HG02938 (cell line): ENCODE data around the gene IL10RB.

Source experiments
- ATAC-seq: cut with Tn5 transposase; IDR thresholded peaks from one replicate; pipeline ENCODE4 v1.9.1; 2021; ENCODE audit warnings: mild to moderate bottlenecking, moderate library complexity; ENCODE audit not compliant: unreplicated experiment

Gene IL10RB

DNA sequence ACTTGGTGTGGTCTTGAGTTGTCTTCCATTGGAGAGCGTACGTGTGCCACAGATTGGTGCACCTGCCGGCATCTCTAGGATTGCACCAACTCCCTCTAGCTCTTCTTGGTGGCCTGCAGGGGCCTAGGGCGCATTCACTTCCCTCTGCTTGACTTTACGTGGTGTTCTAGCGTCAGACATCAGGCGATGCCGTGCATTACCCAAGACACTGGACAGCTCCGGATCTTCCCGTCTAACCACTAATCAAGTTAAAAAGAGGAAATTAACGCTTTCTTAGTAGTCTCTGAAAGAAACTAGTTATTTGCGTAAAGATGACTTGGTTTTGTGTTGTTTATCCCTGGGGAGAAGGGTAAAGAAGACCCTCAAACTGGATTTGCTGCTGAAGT, 510 bp upstream of the IL10RB start:
- peak; percentile 37 for ATAC-seq

DNA sequence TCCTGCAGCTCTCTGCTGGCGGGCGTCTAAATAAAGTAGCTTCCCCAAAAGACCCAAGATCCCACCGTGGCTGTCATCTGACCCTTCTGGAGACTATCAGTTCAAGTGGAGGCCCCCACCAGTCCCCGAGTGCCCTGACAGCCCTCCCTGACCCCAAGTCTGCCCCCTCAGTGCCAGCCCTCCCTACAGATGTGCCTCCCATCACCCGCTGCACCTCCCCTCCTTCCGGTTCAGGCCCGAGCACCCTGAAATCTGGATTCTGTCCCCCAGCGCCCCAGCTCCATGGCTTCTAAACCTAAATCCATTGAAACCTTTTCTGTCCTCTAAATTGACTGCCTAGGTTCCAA, 595 bp downstream of the IL10RB start:
- no peak for ATAC-seq

DNA sequence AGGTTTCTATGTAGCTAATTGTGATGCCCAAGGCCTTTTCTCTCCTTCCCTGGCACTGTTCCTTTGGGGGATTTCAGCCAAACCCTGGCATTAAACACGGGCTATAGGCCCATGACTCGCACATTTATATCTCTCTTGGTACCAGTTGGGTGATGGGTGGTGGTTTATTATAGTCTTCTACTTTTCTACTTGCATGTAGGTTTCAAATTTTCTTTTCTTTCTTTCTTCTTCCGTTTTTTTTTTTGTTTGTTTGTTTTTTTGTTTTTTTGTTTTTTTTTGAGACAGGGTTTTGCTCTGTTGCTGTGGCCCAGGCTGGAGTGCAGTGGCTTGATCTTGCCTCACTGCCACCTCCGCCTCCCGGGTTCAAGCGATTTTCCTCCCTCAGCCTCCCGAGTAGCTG, 1.1 kb downstream of the IL10RB start:
- no peak for ATAC-seq

DNA sequence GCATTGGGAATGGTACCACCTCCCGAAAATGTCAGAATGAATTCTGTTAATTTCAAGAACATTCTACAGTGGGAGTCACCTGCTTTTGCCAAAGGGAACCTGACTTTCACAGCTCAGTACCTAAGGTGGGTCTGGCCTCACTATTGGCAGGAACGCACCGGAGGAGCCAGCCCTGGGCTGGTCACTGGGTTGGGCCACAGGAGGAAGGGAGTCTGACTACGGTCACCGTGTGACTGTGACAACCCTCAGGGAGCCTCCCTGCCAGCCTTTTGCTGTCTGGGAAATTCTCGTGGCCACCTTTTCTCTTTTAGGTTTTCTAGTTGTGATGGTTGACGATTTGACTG, 2.2 kb downstream of the IL10RB start:
- ATAC-seq = peak; percentile 10

DNA sequence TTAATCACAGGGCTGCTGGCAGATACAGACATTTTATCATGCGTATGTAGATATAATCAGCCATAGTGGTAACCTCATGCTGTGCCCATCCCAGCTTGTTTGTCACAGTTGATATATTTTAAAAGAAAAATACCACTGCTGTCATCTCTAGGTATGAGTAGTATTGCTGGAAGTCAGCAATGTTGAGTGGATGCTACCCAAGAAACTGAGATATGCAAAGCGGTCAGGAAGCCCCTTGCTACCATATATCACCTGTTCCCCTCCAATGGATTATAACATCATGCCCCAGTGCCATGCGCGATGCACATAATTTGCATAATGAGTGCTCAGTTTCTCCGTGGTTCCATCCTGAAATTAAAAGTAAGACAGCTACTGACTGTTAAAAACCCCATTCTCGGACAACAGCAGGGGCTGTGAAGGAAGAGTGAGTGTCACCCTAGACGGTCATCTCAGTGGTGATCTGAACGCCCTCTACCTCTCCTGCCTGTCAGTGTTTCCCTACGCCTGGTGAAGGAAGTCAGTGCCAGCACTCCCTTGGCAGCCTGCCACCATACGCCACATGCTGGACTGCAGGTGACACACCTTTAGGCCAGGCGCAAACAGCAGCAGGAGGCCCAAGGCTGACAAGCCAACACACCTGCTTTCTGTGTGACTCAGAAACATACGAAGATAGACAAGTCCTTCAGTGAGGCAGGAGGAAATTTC, 2.7 kb downstream of the IL10RB start:
- peak; percentile 59 for ATAC-seq

DNA sequence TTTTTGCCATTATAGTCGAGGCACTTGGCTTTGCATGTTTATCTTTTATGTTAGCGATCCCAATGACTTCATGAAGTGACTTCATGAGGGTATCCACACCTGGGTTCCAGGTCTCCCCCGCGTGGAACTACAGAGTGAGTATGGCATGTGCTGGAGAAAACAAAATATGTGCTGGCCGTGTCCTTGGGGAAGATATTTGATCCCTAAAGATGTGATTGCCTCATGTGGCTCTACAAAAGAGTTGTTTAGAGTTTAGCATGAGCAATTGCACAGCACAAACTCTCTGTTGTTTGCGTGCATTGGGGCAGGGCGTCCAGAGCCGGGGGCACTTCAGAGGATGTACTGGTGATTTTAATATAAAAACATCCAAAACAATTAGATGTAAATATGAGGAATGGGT, 4.8 kb downstream of the IL10RB start:
- no peak for ATAC-seq

DNA sequence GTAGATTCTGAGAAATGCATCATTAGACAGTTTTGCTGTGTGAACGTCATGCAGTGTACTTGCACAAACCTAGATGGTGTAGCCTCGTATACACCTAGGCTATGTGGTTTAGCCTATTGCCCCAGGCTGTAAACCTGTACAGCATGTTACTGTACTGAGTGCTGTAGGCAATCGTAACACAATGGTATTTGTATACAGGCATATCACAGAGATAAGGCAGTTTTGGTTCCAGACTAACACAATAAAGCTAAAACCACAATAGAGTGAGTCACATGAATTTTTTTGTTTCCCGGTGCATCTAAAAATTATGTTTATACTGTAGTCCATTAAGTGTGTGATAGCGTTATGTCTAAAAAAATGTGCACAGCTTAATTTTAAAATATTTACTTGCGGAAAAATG, 6.9 kb downstream of the IL10RB start:
- ATAC-seq = no peak

DNA sequence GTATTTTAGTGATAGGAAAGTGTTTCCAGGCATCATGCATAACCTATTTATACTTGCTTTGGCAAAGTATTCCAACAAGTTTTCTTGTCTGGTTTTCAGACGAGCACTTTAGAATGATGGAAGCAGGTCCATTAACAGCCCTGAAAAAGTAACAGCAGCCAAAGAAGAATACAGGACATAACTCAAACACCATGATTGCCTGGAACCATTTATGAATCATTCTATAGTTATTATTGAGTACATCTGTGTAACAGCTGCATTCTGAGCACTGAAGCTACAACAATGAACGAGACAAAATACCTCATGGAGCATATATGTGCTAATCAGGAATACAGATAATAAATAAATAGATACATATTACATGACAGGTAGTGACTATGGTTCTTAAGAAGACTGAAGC, 12.6 kb downstream of the IL10RB start:
- no peak for ATAC-seq

DNA sequence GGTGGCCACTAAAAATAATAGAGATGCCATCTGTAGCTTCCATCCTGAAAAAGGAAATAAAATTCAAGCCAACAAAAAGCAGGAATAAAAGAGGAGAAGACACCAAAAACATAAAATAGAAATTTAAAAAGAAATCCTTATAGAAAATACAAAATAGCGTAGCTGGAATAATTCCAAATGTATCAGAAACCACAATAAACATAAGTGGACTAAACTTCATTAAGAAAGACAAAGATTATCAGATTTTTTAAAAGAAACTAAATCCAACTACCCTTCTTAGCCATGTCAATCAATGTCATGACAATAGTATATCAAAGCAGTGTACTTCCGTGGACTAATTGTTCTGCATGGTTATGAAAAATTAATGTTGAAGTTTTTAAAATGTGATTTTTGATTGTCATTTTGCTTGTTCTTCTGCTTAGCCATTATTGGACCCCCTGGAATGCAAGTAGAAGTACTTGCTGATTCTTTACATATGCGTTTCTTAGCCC, 13.2 kb downstream of the IL10RB start:
- ATAC-seq = no peak

DNA sequence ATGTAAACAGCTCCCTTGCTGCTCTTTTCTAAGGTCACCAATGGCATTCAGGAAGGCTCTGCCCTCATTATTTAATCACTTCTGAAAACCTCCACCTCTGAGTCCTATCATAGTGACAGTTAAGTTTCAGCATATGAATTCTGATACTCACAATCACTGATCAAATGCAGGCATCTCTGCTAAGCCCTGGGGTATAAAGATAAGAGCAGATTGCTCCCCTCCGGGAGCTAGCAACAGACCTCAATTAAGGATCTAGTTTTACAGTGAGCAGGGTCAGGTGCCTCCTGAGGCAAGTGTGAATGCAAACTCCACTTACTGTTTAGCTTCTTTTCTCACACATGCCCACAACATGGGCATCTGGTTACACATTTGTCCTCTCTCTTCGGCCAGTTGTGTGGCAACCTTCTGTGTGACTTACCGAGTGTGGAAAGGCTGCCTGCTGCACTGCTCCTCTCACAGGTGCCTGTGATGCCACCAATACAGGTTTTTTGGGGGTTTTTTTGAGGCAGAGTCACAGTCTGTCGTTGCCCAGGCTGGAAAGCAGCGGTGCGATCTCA, 15.0 kb downstream of the IL10RB start:
- ATAC-seq = no peak

DNA sequence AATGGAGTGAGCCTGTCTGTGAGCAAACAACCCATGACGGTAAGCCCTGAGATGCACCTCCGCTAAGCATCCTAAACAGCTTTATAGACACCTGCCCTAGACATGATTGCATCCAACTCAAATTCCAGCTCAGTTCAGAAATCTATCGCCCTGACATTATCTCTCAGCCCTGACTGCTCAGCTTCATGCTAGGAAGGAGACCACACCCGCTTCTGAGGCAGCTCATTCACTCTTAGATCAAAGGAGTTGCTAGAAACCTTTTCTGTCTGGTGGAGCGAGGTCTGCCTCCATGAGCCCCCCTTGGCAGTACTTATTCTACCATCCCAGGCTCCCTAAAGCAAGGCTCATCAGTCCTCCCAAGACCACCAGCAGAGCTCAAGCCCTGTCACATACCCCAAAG, 17.0 kb downstream of the IL10RB start:
- ATAC-seq = no peak

DNA sequence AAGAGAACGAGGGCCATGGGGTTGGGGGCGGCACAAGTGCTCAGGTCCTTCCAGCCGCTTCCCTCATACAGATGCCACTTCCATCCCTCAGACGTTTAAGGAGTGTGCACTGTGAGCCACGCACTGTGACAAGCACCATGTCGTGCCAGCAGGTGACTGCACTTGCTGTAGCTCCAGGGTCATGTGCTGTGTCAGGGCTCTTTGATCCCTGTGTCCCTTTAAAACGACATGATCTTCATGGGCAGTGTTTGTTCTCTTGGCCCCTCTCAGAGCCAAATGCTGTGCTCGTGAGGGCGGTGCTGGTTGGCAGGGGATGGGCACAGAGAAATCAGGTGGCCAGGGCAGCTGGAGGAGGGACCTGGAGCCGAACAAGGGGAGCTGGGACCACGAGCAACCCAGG, 19.9 kb downstream of the IL10RB start:
- no peak for ATAC-seq

DNA sequence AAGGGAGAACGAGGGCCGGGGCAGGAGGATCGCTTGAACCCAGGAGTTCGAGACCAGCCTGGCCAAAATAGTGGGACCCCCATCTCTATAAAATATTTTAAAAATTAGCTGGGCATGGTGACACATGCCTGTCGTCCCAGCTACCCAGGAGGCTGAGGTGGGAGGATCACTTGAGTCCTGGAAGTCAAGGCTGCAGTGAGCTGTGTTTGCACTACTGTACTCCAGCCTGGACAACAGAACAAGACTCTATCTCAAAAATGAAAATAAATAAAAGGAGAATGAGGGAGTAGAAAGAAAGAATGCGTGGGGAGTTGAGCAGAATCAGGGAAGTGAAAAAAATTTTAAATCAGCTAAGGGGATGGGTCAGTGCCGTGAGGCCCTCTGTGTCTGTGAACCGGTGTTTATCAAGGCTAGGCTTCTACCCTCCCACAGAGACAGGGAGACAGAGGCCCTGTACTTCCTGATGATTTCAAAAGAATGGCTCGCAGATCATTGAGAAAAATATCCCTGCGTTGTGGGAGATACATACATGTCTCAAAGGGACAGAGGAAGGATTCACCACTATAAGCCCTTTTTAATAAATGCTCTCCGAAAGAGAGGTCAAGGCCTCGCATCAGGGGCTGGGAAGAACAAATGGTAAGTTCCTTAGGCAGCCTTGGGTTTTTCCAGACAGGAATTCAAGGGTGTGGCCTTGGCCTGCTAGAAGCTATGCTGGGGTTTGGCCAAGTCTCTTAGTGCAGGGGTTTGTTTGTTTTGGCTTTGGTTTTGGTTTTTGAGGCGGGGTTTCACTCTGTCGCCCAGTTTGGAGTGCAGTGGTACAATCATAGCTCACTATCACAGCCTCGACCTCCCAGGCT, 20.7 kb downstream of the IL10RB start:
- no peak for ATAC-seq

DNA sequence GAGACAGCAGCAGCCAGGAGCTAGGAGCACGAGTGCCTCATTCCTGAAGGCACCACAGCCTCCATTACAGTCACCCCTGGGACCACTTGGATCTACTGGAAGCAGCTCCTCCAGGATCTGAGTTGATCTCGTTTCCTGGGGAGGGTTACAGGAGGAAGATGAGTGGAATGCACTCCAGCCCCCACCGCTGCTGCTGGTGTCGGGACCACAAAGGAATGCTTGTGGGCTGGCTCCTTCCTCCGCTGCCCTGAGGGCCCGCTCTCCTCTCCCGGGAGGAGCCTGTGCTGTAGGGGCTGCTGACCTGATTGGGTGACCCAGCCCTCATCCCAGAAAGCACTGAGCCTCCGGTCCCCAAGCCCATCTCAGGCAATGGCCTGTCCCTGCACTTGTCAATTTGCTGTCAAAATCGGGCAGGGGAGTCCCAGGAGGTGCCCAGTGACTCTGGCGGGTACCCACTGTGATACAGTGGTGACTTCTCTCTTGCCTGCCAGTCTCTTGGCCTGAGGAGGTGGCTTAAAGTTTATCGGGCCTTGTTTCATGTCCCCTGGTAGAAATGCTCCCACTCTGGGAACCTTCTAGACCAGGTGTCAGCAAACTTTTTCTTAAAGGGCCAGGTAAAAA, 23.1 kb downstream of the IL10RB start:
- ATAC-seq = no peak

DNA sequence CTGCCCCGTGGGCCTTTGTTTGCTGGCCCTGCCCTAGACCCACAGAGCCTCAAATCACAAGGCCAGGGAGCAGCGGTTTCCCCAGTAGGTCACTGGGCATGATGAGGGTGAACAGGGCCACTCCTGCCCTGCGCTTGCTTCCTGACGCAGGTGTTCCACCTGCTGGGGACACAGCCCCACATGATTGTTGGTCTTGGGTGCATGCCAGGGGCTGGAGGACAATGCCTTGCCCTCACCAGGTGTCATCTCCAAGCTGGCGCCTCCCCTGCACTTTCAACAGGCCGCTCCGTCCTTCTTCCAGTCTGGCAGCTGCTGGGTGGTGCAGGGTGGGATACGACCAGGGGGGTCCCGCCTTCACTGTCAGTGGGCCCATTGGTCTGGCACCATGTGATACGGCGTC, 24.3 kb downstream of the IL10RB start:
- ATAC-seq = no peak

DNA sequence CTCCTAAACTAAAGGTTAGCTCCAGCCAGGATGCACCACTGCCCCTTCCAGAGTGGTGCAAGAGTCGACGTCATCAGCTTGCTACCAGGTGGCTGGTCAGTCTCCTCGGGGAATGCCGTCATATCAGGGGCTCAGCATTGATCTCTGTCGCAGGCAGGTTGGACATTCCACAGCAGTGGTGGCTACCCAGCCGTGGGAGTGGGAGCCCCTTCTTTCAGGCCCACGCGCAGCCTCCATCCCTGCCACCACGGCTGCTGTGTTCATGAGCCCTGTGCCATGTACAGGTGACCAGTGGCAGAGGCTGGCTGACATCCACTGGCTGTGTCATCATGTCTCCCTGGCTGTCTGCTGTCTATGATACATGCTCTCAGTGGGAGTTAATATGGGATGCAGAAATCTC, 25.5 kb downstream of the IL10RB start:
- no peak for ATAC-seq

DNA sequence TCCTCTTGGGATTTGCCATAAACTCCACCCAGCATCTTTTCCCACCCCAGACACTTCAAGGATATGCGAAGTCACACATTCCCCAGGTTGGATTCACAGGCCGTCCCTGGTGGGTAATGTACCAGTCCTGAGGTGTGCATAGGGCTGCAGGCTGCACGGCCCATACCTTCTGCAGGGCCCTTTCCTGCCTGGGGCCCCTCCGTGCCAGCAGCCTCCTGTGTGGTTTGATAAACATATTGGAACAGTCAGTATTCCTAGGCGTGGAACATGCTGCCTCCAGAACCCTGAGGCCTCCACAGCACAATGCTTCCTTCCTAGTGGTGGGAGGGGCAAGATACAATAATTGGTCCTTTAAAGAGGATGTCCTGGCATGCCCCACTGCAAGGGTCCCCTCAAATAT, 26.6 kb downstream of the IL10RB start:
- no peak for ATAC-seq

DNA sequence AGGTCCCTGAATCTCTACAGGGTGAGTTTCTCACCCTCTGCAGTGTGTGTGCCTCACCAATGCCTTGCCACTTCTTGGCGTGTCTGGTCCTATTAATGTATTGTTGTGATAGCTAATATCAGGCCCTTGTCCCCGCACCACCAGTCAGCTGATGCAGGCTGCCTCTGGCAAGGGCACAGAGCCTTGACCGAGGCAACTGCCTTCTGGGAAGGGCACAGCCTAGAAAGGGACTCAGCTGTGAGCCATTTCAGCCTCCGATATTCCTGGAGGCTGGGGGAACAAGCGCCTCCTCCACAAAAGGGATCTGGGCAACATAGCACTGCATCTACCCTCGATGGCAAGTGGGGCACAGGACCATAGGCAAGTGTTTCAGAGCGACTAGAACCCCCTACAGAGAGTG, 27.0 kb downstream of the IL10RB start:
- ATAC-seq = no peak

DNA sequence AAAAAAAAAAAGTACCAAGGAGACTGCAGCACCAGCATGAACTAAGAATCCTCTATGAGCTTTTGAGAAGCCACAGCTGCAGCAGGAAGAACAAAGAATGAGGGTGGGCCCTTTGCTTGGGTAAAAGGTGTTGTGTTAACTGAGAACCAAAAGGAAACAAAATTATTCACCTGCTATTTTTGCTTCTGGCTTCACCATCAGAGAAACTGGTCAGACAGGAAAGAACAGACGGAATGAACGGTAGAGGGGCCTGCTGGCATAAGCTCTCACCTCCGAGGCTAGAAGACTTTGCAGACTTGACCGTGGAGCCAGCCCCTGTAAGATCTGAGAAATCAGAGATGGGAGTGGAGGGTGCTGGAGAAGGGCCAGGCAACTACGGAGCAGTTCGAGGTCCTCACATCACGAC, 27.6 kb downstream of the IL10RB start:
- ATAC-seq = no peak

DNA sequence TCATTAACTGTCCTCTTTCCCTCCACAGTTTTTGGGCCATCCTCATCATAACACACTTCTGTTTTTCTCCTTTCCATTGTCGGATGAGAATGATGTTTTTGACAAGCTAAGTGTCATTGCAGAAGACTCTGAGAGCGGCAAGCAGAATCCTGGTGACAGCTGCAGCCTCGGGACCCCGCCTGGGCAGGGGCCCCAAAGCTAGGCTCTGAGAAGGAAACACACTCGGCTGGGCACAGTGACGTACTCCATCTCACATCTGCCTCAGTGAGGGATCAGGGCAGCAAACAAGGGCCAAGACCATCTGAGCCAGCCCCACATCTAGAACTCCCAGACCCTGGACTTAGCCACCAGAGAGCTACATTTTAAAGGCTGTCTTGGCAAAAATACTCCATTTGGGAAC, 30.0 kb downstream of the IL10RB start:
- no peak for ATAC-seq

DNA sequence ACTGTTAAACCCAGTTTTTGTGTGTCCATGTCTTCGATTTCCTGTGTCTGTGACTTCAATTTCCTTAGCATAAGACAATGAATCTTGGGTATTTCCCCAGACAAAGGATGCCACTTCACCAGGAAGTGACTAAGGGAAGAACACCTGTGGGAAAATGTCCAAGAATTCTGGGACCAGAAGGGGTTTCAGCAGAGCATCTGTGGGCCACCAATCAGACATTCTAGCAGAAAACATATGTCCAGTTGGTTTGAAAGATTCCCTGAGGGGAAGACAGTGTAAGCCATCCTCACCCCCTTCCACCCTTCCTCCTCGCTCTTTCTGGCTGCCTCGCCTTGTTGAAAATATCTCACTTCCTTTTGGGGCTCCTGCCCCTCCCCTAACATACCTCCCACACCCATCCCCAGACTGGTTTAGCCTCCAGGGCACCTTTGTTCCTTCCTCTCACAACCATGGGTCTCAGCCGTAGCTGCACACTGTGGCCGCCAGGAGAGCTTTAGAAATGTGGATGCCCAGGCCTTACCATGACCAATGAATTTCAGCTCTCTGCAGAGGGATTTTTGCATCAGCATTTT, 33.1 kb downstream of the IL10RB start:
- ATAC-seq = peak; percentile 73
